Epithelial cell of prostate (primary cell): Measurements from ENCODE around the gene TBC1D22A.

Source experiments
- DNase-seq: peaks from one replicate; pipeline ENCODE4 v3.0.0-alpha.2; 2011; ENCODE audit warnings: low read depth, low spot score
- H3K27ac ChIP-seq: fragments of 450-650 bp; 2 replicates; pipeline ENCODE4 v1.5.1; 2017; ENCODE audit warnings: mild to moderate bottlenecking

Gene TBC1D22A

GRCh38 chr22:46963672-46964545 is 201.5 kb downstream of the TBC1D22A start:
- no peak for DNase-seq
- H3K27ac ChIP-seq = no peak overlapping the region

GRCh38 chr22:46964773-46965550 is 202.5 kb downstream of the TBC1D22A start:
- no peak for DNase-seq
- H3K27ac ChIP-seq = no peak overlapping the region

DNA sequence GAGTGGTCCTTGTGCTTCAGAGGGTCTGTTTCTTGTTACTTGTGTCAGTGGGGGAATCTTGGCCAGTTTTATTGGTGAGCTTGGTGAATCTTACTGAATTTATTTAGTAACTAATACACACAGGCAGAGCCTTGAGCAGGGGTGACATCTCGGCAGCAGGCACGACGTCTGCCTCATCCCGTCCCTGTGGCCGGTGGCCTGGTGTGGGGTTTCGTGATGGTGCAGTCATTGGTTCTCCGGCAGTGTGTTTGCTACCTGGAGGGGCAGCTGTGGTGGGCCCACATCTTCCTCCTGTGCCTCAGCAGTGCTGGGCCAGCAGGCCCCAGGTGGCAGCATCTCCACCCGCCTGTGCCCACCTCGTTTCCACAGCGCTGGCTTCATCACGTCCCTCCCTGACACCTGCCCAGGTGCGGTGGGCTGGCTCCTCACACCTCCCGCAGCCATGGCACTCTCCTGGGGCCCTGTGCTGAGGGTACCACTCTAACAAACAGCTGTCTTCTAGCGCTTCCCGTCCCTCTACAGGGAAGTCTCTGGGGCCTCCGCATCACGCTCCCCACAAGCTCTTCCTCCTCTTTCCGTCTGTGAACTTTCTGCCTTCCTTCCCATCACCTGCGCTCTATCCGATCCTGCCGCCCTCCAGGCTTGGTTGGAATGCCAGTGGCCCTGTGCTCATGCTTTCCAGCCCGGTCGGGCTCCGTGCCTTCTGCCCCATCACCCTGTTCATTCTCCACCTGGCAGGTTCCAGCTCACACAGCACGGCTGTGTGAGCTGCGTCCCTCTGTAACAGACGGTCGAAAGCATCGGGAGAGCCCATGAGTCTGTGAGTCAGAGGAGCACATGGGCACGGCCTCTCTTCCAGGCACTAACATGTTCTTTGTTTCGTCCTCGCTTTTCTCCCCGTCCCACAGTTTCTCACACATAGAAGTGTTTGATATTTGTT is 203.4 kb downstream of the TBC1D22A start:
- H3K27ac ChIP-seq = no peak overlapping the region
- no peak for DNase-seq

GRCh38 chr22:46966495-46966845 is 204.0 kb downstream of the TBC1D22A start:
- H3K27ac ChIP-seq = no peak overlapping the region
- DNase-seq = no peak

DNA sequence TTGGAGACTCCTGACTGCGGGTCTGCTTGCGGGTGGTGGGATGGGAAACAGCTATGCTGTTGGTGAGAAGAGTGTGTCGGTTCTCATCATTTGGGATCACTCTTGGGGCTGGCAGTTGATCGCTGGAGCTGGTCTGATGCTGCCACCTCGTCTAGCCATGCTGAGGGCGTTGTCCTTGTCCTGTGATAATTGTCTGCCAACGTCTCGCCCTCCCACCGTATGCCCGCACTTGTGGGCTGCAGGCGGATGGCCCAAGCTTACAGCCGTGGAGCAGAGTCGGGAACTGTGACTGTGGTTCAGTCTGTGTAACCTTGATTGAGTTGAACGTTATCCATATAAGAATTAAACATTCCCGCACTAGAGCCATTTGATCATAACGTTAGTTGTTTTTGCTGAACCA is 204.4 kb downstream of the TBC1D22A start:
- no peak for DNase-seq
- H3K27ac ChIP-seq = no peak overlapping the region

- no peak overlapping the region for H3K27ac ChIP-seq
- no peak for DNase-seq
Measured at GRCh38 chr22:46967445-46968358, 205.3 kb downstream of the TBC1D22A start.

- DNase-seq = no peak
- no peak overlapping the region for H3K27ac ChIP-seq
Measured at GRCh38 chr22:46968359-46968740, 205.9 kb downstream of the TBC1D22A start.

DNA sequence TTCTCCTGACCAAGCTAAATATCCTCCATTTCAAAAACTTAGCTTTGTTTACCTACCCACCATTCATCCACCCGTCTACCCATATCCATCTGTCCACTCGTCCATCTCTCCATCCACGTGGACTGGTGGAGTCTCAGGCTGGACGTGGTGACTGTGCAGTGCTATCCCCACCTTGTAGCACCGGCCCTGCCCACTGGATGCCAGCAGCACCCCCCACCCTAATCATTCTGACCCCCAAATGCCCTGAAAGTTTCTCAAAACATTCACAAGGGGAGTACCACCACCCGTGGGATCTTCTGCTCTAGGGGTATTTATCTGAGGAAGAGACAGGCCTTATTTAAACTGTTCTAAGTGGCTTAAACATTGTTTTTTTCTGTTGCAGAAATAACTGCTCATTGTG is 206.4 kb downstream of the TBC1D22A start:
- no peak for DNase-seq
- H3K27ac ChIP-seq = no peak overlapping the region

- no peak overlapping the region for H3K27ac ChIP-seq
- DNase-seq = no peak
Measured at GRCh38 chr22:46969491-46969890, 207.0 kb downstream of the TBC1D22A start.

DNA sequence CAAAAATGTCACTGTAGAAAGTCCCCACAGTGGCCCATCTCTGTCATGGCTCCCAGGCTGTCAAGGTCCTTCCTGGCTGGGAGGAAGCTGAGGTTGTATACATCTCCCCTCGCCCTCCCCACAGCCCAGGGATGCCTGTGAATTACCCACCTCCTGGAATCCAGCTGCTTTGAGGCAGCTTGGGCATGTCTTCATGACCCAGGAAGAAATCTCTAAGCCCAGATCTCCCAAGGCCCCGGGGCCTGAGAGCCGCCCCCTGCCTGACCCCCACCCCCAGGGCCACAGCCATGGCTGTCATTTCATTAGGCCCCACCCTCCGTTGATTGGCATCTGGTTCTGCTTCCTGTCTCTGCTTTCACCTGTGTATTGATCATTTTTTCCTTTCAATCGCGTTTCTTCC is 207.5 kb downstream of the TBC1D22A start:
- no peak overlapping the region for H3K27ac ChIP-seq
- DNase-seq = no peak

DNA sequence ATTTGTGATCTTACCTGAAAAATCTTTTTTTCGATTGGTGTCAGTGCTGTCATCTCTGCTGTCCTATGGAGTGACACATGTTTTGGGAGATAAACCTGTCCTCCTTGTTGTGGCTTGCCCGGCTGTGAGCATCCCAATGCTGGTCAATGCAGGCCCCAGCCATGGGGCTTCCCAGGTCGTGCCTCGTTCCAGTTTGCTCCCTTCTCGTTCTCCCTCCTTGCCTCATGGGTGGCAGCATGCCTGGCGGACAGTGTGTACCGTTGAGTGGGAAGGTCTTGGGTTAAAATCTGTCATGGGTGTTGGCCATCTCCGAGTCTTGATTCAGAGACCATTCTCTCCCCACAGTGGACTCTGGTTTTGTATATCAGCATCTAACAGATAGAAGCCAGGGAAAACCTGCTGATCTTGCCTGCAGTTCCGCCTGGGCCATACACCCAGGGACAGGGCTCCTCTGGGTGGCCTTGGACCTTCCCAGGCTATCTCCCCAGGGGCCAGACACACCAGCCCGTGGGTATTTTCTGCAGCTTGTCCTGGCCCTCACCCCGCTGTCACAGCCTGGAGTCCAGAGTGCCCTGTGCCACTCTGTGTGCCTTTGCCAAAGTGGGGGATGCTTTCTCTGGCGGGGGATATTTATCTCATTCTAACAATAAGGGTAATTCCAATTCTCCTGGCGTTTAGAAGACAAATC is 208.1 kb downstream of the TBC1D22A start:
- no peak overlapping the region for H3K27ac ChIP-seq
- DNase-seq = no peak

- H3K27ac ChIP-seq = no peak overlapping the region
- no peak for DNase-seq
Measured at GRCh38 chr22:46971099-46971763, 208.8 kb downstream of the TBC1D22A start.

GRCh38 chr22:46971764-46972125 is 209.3 kb downstream of the TBC1D22A start:
- no peak overlapping the region for H3K27ac ChIP-seq
- DNase-seq = no peak

DNA sequence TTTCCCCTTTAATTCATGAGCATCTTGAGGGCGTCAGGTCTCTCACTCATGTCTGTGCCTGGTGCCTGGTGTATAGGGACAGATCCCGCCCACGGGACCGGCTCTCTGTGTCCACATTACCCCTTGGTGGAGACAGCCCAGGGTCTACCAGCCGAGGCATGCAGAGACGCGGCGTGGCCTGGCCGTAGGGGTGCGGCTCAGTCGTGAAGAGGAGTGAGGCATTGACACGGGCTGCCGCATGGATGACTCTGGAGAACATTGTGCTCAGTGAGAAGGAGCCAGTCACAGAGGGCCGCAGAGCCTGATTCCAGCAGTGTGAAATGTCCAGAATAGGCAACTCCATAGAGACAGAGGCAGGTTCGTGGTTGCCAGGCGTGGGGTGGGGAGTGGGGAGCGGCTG is 209.8 kb downstream of the TBC1D22A start:
- no peak for DNase-seq
- no peak overlapping the region for H3K27ac ChIP-seq

DNA sequence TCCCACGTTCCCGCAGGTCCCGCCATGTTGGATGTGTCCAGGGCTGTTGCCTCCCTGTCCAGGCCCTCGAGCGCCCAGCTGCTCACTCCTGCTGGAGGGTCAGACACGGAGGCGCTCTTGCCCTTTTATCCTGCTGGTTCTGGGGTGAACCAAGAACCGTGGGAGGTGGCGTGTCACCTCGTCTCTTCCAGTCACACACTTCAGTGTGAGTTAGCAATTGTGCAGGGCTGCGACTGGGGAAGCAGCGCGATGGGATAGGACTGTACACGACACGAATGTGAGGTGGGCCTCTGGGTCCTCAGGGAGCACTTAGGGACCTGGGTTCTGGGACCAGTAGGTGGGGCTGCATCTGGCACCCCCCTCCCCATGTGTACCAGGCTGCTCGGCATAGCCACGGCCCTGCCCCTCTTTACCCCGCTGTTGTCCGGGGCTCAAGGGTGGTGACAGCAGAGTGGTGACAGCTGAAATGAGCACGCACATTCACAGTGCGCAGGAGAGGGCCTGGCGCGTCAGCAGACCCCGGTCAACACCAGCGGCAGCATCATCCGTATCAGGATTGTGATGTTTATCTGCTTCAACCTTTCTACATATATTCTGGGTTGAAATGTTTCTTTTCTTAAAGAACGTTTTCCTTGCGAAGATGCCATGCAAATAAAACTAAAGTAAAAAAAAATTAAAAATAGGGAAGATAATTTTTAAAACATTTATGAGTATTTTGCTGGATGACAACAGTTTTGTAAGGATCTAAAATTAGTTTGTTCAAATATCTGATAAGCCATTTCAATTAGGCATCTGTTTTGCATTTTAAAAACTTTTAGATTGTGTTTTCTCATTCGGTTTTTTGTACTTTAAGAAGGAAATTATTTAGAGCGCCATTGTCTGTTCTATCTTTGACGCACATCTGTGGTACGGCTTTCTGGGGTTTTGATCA is 210.7 kb downstream of the TBC1D22A start:
- no peak overlapping the region for H3K27ac ChIP-seq
- no peak for DNase-seq

DNA sequence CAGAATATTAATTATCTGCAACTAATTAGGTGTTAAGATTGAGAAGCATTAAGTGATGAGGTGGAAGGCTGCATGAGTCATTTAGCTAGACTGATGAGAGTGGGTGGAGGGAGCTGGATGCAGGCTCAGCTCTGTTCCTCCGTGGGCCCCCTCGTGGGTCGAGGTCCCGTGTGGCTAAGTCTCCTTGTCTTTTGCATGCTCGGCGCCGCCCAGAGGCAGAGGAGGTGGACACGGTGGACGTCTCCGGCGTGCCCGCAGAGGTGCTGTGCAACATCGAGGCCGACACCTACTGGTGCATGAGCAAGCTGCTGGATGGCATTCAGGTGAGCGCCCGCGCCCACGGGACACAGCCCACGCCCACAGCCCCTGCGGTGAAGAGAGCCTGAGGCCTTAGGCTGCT is 211.6 kb downstream of the TBC1D22A start:
- no peak overlapping the region for H3K27ac ChIP-seq
- no peak for DNase-seq
